ES-I3 (cell line): ENCODE data around the gene VAV2.

Experiments used
- H3K36me3 ChIP-seq: 2 replicates; pipeline ENCODE4 v1.6.1; 2013; ENCODE audit warnings: mild to moderate bottlenecking, low read length, control low read depth, moderate library complexity; ENCODE audit not compliant: insufficient read depth
- H3K4me1 ChIP-seq: 2 replicates; pipeline ENCODE4 v1.6.1; 2013; ENCODE audit warnings: mild to moderate bottlenecking, control low read depth, low read length; ENCODE audit not compliant: insufficient read depth
- H3K9ac ChIP-seq: 2 replicates; pipeline ENCODE4 v1.6.1; 2013; ENCODE audit warnings: low read depth, mild to moderate bottlenecking, low read length, moderate library complexity
- H3K9me3 ChIP-seq: 2 replicates; pipeline ENCODE4 v1.6.1; 2013; ENCODE audit warnings: mild to moderate bottlenecking, low read length, moderate library complexity; ENCODE audit not compliant: control insufficient read depth, insufficient read depth

The VAV2 gene

GRCh38 chr9:133876836-133877235 lies 115.3 kb downstream of the VAV2 start:
- Histone ChIP-seq H3K36me3 (no peaks in the 10 kb centered on the region), H3K4me1 (peaks cover 15% of the 10 kb centered on the region; the same call in 1 of the 2 replicates), H3K9ac (no peak overlapping the region), H3K9me3 (no peaks in the 10 kb centered on the region)

GRCh38 chr9:133876144-133876543 lies 116.0 kb downstream of the VAV2 start:
- Histone ChIP-seq H3K9me3 (no peaks in the 10 kb centered on the region), H3K36me3 (no peaks in the 10 kb centered on the region), H3K4me1 (peaks cover 15% of the 10 kb centered on the region; the same call in 1 of the 2 replicates), H3K9ac (no peak overlapping the region)

- Histone ChIP-seq H3K9ac (no peak overlapping the region), H3K4me1 (peaks cover 15% of the 10 kb centered on the region; the same call in 1 of the 2 replicates), H3K36me3 (no peaks in the 10 kb centered on the region), H3K9me3 (no peaks in the 10 kb centered on the region)
Measured at GRCh38 chr9:133875131-133875530, 117.0 kb downstream of the VAV2 start.

GRCh38 chr9:133874659-133875058 lies 117.5 kb downstream of the VAV2 start:
- H3K36me3 ChIP-seq, result no peaks in the 10 kb centered on the region
- H3K9ac ChIP-seq, result no peak overlapping the region
- H3K9me3 ChIP-seq, result no peaks in the 10 kb centered on the region
- peaks cover 15% of the 10 kb centered on the region; the same call in 1 of the 2 replicates for H3K4me1 ChIP-seq

- Histone ChIP-seq H3K4me1 (peaks cover 15% of the 10 kb centered on the region; the same call in 1 of the 2 replicates), H3K9me3 (no peaks in the 10 kb centered on the region), H3K9ac (no peak overlapping the region), H3K36me3 (no peaks in the 10 kb centered on the region)
Measured at GRCh38 chr9:133874060-133874657, 118.0 kb downstream of the VAV2 start.

GRCh38 chr9:133873461-133873891 lies 118.6 kb downstream of the VAV2 start:
- Histone ChIP-seq H3K36me3 (no peaks in the 10 kb centered on the region), H3K9me3 (no peaks in the 10 kb centered on the region), H3K9ac (no peak overlapping the region), H3K4me1 (peaks cover 15% of the 10 kb centered on the region; the same call in 1 of the 2 replicates)

- Histone ChIP-seq H3K9me3 (no peaks in the 10 kb centered on the region), H3K4me1 (peaks cover 15% of the 10 kb centered on the region; the same call in 1 of the 2 replicates), H3K36me3 (no peaks in the 10 kb centered on the region), H3K9ac (no peak overlapping the region)
Measured at GRCh38 chr9:133873009-133873408, 119.1 kb downstream of the VAV2 start.

GRCh38 chr9:133870598-133871595 lies 121.2 kb downstream of the VAV2 start:
- H3K9me3 ChIP-seq, result no peaks in the 10 kb centered on the region; the same call in 1 of the 2 replicates
- no peak overlapping the region for H3K9ac ChIP-seq
- no peaks in the 10 kb centered on the region for H3K36me3 ChIP-seq
- H3K4me1 ChIP-seq, result peaks cover 10% of the 10 kb centered on the region; the same call in 1 of the 2 replicates

- no peak overlapping the region for H3K9ac ChIP-seq
- H3K4me1 ChIP-seq, result peaks cover 10% of the 10 kb centered on the region; the same call in 1 of the 2 replicates
Measured at GRCh38 chr9:133869674-133870405, 122.3 kb downstream of the VAV2 start.

GRCh38 chr9:133868203-133868602 lies 123.9 kb downstream of the VAV2 start:
- peaks cover 5% of the 10 kb centered on the region for H3K9me3 ChIP-seq
- H3K36me3 ChIP-seq, result peaks cover 3% of the 10 kb centered on the region
- no peak overlapping the region for H3K9ac ChIP-seq
- H3K4me1 ChIP-seq, result peaks cover 6% of the 10 kb centered on the region

More at GRCh38 chr9:133869674-133870405, 122.3 kb downstream of the VAV2 start:
- Histone ChIP-seq H3K9me3 (peaks cover 5% of the 10 kb centered on the region), H3K36me3 (peaks cover 2% of the 10 kb centered on the region)

GRCh38 chr9:133866946-133867345 lies 125.2 kb downstream of the VAV2 start:
- Histone ChIP-seq H3K9me3 (peaks cover 5% of the 10 kb centered on the region), H3K4me1 (peaks cover 6% of the 10 kb centered on the region), H3K36me3 (peaks cover 3% of the 10 kb centered on the region), H3K9ac (no peak overlapping the region)

GRCh38 chr9:133864011-133864410 lies 128.1 kb downstream of the VAV2 start:
- H3K36me3 ChIP-seq, result peaks cover 3% of the 10 kb centered on the region
- peaks cover 5% of the 10 kb centered on the region for H3K9me3 ChIP-seq
- H3K4me1 ChIP-seq, result peaks cover 6% of the 10 kb centered on the region
- no peak overlapping the region for H3K9ac ChIP-seq

GRCh38 chr9:133863257-133863592 lies 128.9 kb downstream of the VAV2 start:
- Histone ChIP-seq H3K9ac (no peak overlapping the region), H3K9me3 (peaks cover 5% of the 10 kb centered on the region), H3K4me1 (peaks cover 6% of the 10 kb centered on the region), H3K36me3 (peaks cover 3% of the 10 kb centered on the region)

GRCh38 chr9:133862585-133863256 lies 129.4 kb downstream of the VAV2 start:
- peaks cover 5% of the 10 kb centered on the region for H3K9me3 ChIP-seq
- peaks cover 6% of the 10 kb centered on the region for H3K4me1 ChIP-seq
- H3K9ac ChIP-seq, result no peak overlapping the region
- H3K36me3 ChIP-seq, result peaks cover 3% of the 10 kb centered on the region
